Mesodermal cell (in vitro differentiated cells): Measurements from ENCODE around the gene SRPK1.
"Not testable (repeated sequence)": the region's sequence is repeated elsewhere in the genome, so short reads cannot be mapped to it uniquely, and the experiment has no call there.

Experiments
- H3K27ac ChIP-seq: 2 replicates; pipeline ENCODE4 v1.7.0; 2013; ENCODE audit warnings: mild to moderate bottlenecking, low read depth, low read length, moderate library complexity; ENCODE audit not compliant: severe bottlenecking
- H3K36me3 ChIP-seq: 2 replicates; pipeline ENCODE4 v1.7.1; 2013; ENCODE audit warnings: mild to moderate bottlenecking, low read length, moderate library complexity; ENCODE audit not compliant: control insufficient read depth, insufficient read depth
- H3K4me1 ChIP-seq: one replicate; pipeline ENCODE4 v1.7.1; 2013; ENCODE audit warnings: mild to moderate bottlenecking, low read length; ENCODE audit not compliant: insufficient read depth, control insufficient read depth, poor library complexity, severe bottlenecking
- H3K4me3 ChIP-seq: 2 replicates; pipeline ENCODE4 v1.7.0; 2013; ENCODE audit warnings: low read length, control low read depth, mild to moderate bottlenecking; ENCODE audit not compliant: insufficient read depth, poor library complexity, severe bottlenecking; ENCODE audit errors: extremely low read depth
- H3K9me3 ChIP-seq: 2 replicates; pipeline ENCODE4 v1.7.1; 2013; ENCODE audit warnings: mild to moderate bottlenecking, low read length, moderate library complexity; ENCODE audit not compliant: control insufficient read depth
- WGBS, 2 experiments: methylation state at CpG; one replicate each; pipeline ENCODE4 v1.1.5; 2013; ENCODE audit warnings: missing lambda C conversion rate in 2 of 2; ENCODE audit not compliant: insufficient coverage in 2 of 2; 5-methylcytosine and 5-hydroxymethylcytosine counted together

SRPK1 gene

DNA sequence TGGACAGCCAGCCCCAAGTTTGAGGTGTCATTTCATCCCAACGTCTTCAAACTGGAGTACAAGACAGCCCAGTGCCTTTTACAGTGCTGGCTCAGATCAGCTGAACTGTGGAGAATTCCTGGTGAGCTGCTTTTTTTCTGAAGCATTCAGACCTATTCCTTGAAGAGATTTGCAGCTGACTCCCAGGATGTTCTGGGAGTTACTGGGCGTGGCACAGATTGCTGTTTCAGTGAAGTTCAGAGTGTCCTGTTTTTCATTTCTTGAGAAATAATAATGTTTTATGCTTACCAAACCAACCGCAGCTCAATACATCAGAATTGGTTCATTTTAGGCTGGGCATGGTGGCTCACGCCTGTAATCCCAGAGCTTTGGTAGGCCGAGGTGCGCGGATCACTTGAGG is 33.4 kb upstream of the SRPK1 start:
- WGBS, 2 experiments, result 95 to 100% methylated on average over 6 of the region's 7 CpGs

DNA sequence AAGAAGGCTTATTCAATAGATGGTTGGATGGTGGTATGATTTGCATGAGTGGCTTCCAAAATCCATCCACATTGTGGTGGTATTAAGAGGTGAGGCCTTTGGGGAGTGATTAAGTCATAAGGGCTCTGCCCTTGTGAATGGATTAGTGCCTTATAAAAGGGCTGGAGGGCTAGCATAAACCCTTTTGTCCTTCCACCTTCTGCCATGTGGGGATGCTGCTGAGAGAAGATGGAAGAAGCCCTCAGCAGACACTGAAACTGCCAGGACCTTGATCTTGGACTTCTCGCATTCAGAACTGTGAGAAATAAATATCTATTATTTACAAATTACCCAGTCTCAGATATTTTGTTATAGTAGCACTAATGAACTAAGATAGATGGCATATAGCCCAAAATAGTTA is 27.8 kb upstream of the SRPK1 start:
- no CpG with 5 or more reads among the region's 1 CpG for WGBS, 2 experiments
- no peaks in the 10 kb centered on the region for H3K36me3 ChIP-seq
- no peaks in the 10 kb centered on the region for H3K4me1 ChIP-seq
- H3K4me3 ChIP-seq, result no peak overlapping the region
- no peak overlapping the region for H3K27ac ChIP-seq
- H3K9me3 ChIP-seq, result no peaks in the 10 kb centered on the region

More for the DNA sequence above, 33.4 kb upstream of the SRPK1 start:
- Histone ChIP-seq H3K36me3 (no peaks in the 10 kb centered on the region), H3K27ac (no peak overlapping the region), H3K4me1 (no peaks in the 10 kb centered on the region), H3K9me3 (no peaks in the 10 kb centered on the region), H3K4me3 (no peak overlapping the region)

DNA sequence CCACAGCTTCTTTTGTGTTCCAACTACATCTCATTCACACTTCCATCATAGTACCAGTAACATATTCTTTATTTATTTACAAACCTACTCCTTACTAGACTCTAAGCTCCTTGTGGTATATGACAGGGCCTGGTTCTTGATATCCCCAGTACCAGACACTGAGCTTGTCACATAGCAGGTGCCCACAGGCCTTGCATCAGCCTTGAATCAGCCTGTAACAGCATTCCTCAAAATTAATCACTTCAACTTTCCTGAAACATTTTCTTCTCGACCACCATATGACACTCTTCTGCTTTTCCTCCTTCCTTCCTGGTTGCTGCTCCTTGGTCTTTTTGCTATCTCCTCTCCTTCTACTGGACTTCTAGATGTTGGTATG is 24.7 kb upstream of the SRPK1 start:
- 72 to 93% methylated on average over 1 of the region's 1 CpG for WGBS, 2 experiments
- no peak overlapping the region for H3K4me3 ChIP-seq
- H3K36me3 ChIP-seq, result no peaks in the 10 kb centered on the region
- H3K4me1 ChIP-seq, result no peaks in the 10 kb centered on the region
- H3K27ac ChIP-seq, result no peak overlapping the region
- no peaks in the 10 kb centered on the region for H3K9me3 ChIP-seq

DNA sequence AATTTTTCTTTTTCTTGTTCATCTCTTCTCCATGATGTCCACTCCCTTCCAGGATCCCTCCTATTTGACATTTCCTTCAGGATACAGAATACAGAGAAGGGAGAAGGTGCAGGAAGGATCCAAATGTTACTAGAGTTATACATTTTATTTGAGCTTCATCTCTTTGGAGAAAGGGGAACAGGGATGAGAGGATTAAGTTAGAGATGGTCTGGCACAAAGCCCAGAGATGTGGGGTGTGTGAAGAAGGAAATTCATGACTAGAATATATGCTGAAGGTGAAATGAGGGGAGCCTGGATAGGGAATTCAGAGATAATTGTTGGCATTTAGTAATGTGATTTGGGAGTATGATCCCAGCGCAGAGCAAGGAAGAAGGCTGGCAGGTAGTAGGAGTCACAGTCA is 22.5 kb upstream of the SRPK1 start:
- H3K27ac ChIP-seq, result no peak overlapping the region
- WGBS, 2 experiments, result 93 to 100% methylated on average over 1 of the region's 1 CpG
- no peak overlapping the region for H3K4me3 ChIP-seq
- H3K36me3 ChIP-seq, result no peaks in the 10 kb centered on the region
- no peaks in the 10 kb centered on the region for H3K9me3 ChIP-seq
- no peaks in the 10 kb centered on the region for H3K4me1 ChIP-seq

DNA sequence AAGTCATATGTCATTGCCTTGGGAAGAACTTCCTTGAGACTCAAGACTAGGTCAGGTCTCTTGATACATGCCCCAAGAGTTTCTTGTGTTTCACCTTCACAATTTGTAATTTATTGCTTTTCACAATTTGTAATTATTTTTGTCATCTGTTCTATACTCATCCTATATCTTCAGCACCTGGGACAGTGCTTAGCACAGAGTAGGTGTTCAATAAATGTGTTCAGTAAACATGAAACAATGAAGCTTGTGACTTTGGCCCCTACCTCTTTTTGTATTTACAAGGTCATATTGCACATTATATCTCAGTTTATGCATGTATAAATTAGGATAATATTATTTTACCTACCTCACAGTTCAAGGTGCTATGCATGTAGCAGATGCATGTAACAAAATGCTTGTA is 21.5 kb upstream of the SRPK1 start:
- Histone ChIP-seq H3K4me1 (no peaks in the 10 kb centered on the region), H3K36me3 (no peaks in the 10 kb centered on the region), H3K4me3 (no peak overlapping the region), H3K27ac (no peak overlapping the region), H3K9me3 (no peaks in the 10 kb centered on the region)

DNA sequence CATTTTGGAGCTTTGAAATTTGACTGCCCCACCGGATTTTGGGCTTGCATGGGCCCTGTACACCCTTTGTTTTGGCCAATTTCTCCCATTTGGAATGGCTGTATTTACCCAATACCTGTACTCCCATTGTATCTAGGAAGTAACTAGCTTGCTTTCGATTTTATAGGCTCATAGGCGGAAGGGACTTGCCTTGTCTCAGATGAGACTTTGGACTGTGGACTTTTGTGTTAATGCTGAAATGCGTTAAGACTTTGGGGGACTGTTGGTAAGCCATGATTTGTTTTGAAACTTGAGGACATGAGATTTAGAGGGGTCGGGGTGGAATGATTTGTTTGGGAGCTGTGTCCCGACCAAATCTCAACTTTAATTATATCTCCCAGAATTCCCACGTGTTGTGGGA is 20.3 kb upstream of the SRPK1 start:
- not testable (repeated sequence) for H3K27ac ChIP-seq, H3K9me3 ChIP-seq, H3K4me3 ChIP-seq, H3K36me3 ChIP-seq, H3K4me1 ChIP-seq
- 82 to 100% methylated on average over 1 of the region's 7 CpGs for WGBS, 2 experiments

DNA sequence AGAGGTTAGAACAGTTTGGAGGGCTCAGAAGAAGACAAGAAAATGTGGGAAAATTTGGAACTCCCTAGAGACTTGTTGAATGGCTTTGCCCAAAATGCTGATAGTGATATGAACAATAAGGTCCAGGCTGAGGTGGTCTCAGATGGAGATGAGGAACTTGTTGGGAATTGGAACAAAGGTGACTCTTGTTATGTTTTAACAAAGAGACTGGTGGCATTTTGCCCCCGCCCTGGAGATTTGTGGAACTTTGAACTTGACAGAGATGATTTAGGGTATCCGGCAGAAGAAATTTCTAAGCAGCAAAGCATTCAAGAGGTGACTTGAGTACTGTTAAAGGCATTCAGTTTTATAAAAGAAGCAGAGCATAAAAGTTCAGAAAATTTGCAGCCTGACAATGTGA is 19.1 kb upstream of the SRPK1 start:
- not testable (repeated sequence) for H3K4me1 ChIP-seq, H3K4me3 ChIP-seq
- WGBS, 2 experiments, result 89 to 92% methylated on average over 2 of the region's 2 CpGs

DNA sequence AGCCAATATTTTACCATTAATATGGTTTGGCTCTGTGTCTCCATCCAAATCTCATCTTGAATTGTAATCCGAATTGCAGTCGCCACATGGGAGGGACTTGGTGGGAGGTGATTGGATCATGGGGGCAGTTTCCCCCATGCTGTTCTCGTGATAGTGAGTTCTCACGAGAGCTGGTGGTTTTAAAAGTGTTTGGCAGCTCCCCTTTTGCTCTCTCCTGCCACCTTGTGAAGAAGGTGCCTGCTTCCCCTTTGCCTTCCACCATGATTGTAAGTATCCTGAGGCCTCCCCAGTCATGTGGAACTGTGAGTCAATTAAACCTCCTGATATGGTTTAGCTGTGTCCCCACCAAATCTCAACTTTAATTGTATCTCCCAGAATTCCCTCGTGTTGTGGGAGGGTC is 18.4 kb upstream of the SRPK1 start:
- not testable (repeated sequence) for H3K4me1 ChIP-seq, H3K27ac ChIP-seq, H3K36me3 ChIP-seq, H3K4me3 ChIP-seq, H3K9me3 ChIP-seq
- 83% methylated on average over 1 of the region's 5 CpGs; no CpG with 5 or more reads in 1 of the 2 experiments for WGBS, 2 experiments

More for the DNA sequence above, 19.1 kb upstream of the SRPK1 start:
- not testable (repeated sequence) for H3K27ac ChIP-seq, H3K9me3 ChIP-seq, H3K36me3 ChIP-seq

DNA sequence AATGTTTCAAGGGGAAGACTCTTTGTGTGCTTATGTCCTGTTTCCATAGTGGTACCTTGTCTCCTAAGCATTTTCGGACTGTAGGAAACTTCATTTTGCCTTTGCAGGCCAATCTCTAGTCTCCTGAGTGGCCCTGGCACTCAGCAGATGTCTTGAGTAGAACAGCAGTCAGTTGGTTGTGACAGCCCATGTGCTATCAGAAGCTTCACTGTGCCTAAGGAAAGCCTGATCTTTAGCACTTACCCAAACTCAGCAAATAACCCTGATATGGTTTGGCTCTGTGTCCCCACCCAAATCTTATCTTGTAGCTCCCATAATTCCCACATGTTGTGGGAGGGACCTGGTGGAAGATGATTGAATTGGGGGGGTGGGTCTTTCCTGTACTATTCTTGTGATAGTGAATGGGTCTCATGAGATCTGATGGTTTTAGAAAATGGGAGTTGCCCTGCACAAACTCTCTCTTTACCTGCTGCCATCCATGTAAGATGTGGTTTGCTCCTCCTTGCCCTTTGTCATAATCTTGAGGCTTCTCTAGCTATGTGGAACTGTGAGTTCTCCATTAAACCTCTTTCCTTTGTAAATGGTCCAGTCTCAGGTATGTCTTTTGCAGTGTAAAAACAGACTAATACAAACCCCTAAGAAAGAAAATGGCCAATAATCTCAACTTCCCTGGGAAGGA is 15.9 kb upstream of the SRPK1 start:
- 83 to 100% methylated on average over 1 of the region's 1 CpG for WGBS, 2 experiments
- Histone ChIP-seq H3K9me3 (no peaks in the 10 kb centered on the region), H3K4me1 (no peaks in the 10 kb centered on the region), H3K36me3 (no peaks in the 10 kb centered on the region), H3K4me3 (no peak overlapping the region), H3K27ac (no peak overlapping the region)

DNA sequence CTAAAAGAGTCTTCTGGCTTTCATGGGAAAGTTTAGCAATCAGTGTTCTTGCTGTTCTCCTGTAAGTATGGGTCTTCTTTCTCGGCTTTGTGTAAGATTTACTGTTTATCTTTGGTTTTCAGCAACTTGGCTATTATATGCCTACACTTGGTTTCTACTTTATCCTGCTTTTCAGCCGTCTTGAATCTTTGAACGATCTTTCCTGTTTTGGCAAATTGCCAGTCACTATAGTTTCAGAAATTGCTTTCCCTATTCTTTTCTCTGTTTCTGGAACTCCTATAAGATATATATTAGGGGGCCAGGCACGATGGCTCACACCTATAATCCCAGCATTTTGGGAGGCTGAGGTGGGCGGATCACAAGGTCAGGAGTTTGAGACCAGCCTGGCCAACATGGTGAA is 14.6 kb upstream of the SRPK1 start:
- Histone ChIP-seq H3K27ac (no peak overlapping the region), H3K9me3 (no peaks in the 10 kb centered on the region), H3K36me3 (no peaks in the 10 kb centered on the region), H3K4me1 (no peaks in the 10 kb centered on the region), H3K4me3 (no peak overlapping the region)
- WGBS, 2 experiments, result 100% methylated on average over 3 of the region's 5 CpGs; no CpG with 5 or more reads in 1 of the 2 experiments

DNA sequence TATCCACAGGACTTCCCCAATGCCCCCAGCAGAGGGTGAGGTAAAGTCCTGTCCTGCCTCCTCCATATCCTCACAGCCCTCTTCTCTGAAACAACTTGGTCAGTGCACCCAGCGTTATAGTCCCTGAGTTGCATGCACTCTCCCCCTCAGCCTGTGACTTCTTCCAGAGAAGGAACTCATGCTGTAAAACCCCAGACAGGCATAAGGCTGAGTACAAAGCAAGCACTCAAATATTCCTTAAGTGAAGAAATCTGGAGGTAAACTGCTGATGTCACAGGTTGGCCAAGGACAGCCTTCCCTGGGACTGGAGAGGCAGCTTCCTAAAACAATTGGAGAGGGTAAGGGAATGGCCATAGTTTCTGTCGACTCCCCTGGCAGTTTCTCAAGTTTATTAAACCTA is 12.9 kb upstream of the SRPK1 start:
- Histone ChIP-seq H3K9me3 (no peaks in the 10 kb centered on the region), H3K27ac (no peak overlapping the region), H3K4me1 (no peaks in the 10 kb centered on the region), H3K4me3 (no peak overlapping the region), H3K36me3 (no peaks in the 10 kb centered on the region)
- WGBS, 2 experiments, result 40 to 71% methylated on average over 1 to 2 of the region's 2 CpGs
